BLaER1 (cell line): ENCODE data around the gene CIROP.

Experiments
- H3K27ac ChIP-seq: shearing (Covaris generic); formaldehyde crosslinking; 2 replicates; pipeline ENCODE4 v1.8.1; 2022
- H3K27me3 ChIP-seq: shearing (Covaris generic); formaldehyde crosslinking; 2 replicates; pipeline ENCODE4 v1.8.1; 2022
- H3K36me3 ChIP-seq: shearing (Covaris generic); formaldehyde crosslinking; 2 replicates; pipeline ENCODE4 v1.8.1; 2022
- H3K4me1 ChIP-seq: shearing (Covaris generic); formaldehyde crosslinking; 2 replicates; pipeline ENCODE4 v1.8.1; 2022
- H3K4me2 ChIP-seq: shearing (Covaris generic); formaldehyde crosslinking; 2 replicates; pipeline ENCODE4 v1.8.1; 2022
- H3K4me3 ChIP-seq: shearing (Covaris generic); formaldehyde crosslinking; 2 replicates; pipeline ENCODE4 v1.8.1; 2022
- H3K9ac ChIP-seq: shearing (Covaris generic); formaldehyde crosslinking; 2 replicates; pipeline ENCODE4 v1.8.1; 2022
- H3K9me3 ChIP-seq: shearing (Covaris generic); formaldehyde crosslinking; 2 replicates; pipeline ENCODE4 v1.8.1; 2022
- H4K20me1 ChIP-seq: shearing (Covaris generic); formaldehyde crosslinking; 2 replicates; pipeline ENCODE4 v1.8.1; 2022
- Cebpa-rat ChIP-seq: shearing (Covaris generic); IDR thresholded peaks from 2 replicates; pipeline ENCODE4 v1.8.1; 2022

Gene CIROP

GRCh38 chr14:23094666-23095195 is 10.1 kb downstream of the CIROP start, which contains the start of gene ACIN1:
Gene ACIN1 (minus strand): TSS chr14:23095136. CDS start chr14:23095112, 24 bp downstream.
- Histone ChIP-seq H3K27ac (peak within 1 kb of the TSS; percentile 94), H3K4me1 (peaks cover 36% of the 10 kb centered on the region), H3K9me3 (no peaks in the 10 kb centered on the region), H4K20me1 (peaks cover 76% of the 10 kb centered on the region), H3K4me3 (peak within 1 kb of the TSS; percentile 80), H3K36me3 (peaks cover 59% of the 10 kb centered on the region), H3K4me2 (peak within 1 kb of the TSS; percentile 93), H3K9ac (peak within 1 kb of the TSS; percentile 94), H3K27me3 (no peaks in the 10 kb centered on the region)
- TF ChIP-seq Cebpa-rat: no peak

DNA sequence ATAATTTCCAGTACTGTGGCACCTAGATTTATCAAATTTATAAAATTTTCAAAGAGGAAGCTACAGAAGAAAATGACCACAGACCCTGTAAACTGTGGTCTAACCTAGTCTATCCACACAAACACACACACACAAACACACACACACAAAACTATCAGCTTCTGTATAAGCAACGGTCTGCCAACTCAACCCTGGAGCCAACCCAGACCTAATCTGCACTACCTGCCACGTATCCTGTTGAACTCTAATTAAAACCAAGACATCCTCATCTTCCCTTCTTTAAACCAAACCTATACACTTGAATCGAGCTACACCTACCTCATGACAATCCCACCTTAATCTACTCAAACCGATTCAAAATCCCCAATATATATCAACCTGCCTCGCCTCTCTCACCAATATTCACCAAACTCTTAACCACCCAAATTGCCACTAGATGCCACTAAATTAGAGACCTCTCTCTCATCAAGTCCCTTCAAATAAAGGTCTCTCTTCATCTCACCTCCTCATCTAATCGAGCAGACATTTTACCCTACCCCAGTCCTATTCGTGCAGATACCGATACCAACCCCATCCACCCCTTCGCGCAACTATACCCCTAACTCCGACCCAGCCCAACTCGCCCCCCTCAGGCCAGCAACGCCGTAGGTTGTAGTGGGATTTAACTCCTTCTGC is 10.7 kb downstream of the CIROP start:
- Histone ChIP-seq H3K27me3 (no peaks in the 10 kb centered on the region), H3K9ac (peak overlapping the region; percentile 94), H3K4me2 (peak overlapping the region; percentile 93), H3K4me1 (peaks cover 36% of the 10 kb centered on the region), H3K4me3 (peak overlapping the region; percentile 80), H3K9me3 (no peaks in the 10 kb centered on the region), H4K20me1 (peaks cover 76% of the 10 kb centered on the region), H3K27ac (peak overlapping the region; percentile 94), H3K36me3 (peaks cover 60% of the 10 kb centered on the region)
- no peak for TF ChIP-seq Cebpa-rat

DNA sequence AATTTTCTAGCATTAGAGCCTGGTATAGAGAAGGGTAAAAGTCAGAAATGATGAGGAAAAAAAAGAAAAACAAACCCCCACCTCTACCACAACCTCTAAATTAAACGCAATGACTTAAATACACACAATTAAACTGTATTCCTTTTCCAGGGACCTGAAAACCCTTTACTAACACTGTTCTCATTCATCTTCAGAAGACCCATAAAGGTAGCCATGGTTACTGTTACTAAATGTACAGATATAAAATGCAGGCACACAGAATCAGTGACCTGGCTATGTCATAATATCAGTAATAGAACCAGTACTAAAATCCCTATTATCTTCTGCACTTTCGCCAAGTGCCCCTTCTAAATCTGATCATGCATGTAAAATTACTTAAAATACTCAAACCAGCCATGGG is 11.3 kb downstream of the CIROP start:
- TF ChIP-seq Cebpa-rat: no peak
- Histone ChIP-seq H3K36me3 (peaks cover 61% of the 10 kb centered on the region), H3K27ac (no peak overlapping the region)

GRCh38 chr14:23093104-23093503 is 11.7 kb downstream of the CIROP start:
- no peak overlapping the region for H3K27ac ChIP-seq
- H3K27me3 ChIP-seq: no peaks in the 10 kb centered on the region
- peaks cover 35% of the 10 kb centered on the region for H3K4me1 ChIP-seq
- H3K36me3 ChIP-seq: peaks cover 61% of the 10 kb centered on the region
- no peak overlapping the region for H3K4me3 ChIP-seq
- TF ChIP-seq Cebpa-rat: no peak
- H3K9me3 ChIP-seq: no peaks in the 10 kb centered on the region
- peaks cover 79% of the 10 kb centered on the region for H4K20me1 ChIP-seq
- H3K9ac ChIP-seq: no peak overlapping the region
- H3K4me2 ChIP-seq: peak overlapping the region; percentile 93

More for the DNA sequence above, 11.3 kb downstream of the CIROP start:
- Histone ChIP-seq H4K20me1 (peaks cover 79% of the 10 kb centered on the region), H3K27me3 (no peaks in the 10 kb centered on the region), H3K4me2 (peak overlapping the region; percentile 93), H3K4me1 (peaks cover 36% of the 10 kb centered on the region), H3K4me3 (peak overlapping the region; percentile 80), H3K9ac (peak overlapping the region; percentile 94), H3K9me3 (no peaks in the 10 kb centered on the region)

- H3K36me3 ChIP-seq: peaks cover 69% of the 10 kb centered on the region
- no peak overlapping the region for H3K4me2 ChIP-seq
- peaks cover 79% of the 10 kb centered on the region for H4K20me1 ChIP-seq
- no peak overlapping the region for H3K4me3 ChIP-seq
- no peak for TF ChIP-seq Cebpa-rat
- no peak overlapping the region for H3K9ac ChIP-seq
- H3K9me3 ChIP-seq: no peaks in the 10 kb centered on the region
- H3K4me1 ChIP-seq: peaks cover 19% of the 10 kb centered on the region
- H3K27me3 ChIP-seq: no peaks in the 10 kb centered on the region
- no peak overlapping the region for H3K27ac ChIP-seq
These were observed 13.2 kb downstream of the CIROP start for GRCh38 chr14:23091294-23092225.

DNA sequence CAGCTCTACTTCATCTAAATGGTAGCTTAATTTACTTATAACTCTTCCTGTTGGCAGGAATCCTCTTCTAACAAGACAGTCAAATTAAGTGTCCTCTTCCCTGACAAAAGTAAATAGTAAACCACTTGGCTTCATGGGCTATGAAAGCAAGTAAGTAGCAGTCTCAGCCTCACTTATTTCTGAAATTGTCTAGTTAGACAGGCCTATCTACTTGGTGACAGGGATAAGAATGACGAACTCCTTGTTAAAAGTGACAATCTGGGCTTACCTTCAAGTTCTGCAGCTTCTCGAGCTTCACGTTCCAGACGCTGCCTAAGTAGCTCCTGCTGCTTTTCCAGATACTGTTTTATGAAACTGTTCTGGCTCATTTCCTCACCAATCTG is 14.5 kb downstream of the CIROP start:
- TF ChIP-seq Cebpa-rat: no peak
- Histone ChIP-seq H3K36me3 (peaks cover 82% of the 10 kb centered on the region), H3K27ac (no peak overlapping the region), H3K4me3 (no peak overlapping the region), H3K9me3 (no peaks in the 10 kb centered on the region), H3K4me1 (peaks cover 13% of the 10 kb centered on the region), H4K20me1 (peaks cover 91% of the 10 kb centered on the region), H3K27me3 (no peaks in the 10 kb centered on the region), H3K9ac (no peak overlapping the region), H3K4me2 (no peak overlapping the region)

DNA sequence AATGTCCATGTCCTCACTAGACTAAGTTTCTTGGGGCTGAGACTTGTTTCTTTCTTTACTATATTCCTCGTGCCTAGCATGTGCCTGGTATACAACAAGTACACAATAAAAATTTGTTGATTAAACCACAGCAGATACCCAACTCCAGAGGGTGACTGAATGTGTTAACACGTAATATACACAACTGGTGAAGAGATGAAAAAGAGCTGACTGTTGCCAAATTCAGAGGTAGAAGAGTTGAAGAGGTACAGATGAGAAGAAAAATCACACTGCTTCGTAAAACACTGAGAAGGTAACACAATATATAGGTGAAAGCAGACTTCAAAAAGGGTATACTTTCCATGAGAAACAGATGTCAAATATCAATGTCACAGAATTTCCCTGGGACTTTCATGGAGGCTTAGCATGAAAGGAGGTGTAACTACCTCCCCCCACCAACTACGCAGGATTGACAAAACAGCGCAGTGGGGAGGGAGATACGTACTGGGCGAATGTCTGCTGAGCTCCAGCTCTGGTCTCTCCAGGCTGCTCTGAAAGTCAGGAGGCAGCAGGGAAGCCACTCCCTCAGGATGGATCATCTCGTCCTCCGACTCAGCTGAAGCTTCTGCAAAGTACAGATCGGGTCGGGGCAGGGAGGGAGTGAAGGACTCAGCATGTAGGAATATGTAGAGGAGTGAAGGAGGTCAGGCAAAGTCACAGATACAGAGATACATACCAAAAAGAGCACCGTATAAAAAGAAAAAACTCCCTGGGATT is 15.1 kb downstream of the CIROP start:
- TF ChIP-seq Cebpa-rat: no peak

GRCh38 chr14:23086565-23086964 is 18.2 kb downstream of the CIROP start:
- no peaks in the 10 kb centered on the region for H3K27me3 ChIP-seq
- H3K36me3 ChIP-seq: peaks cover 100% of the 10 kb centered on the region
- no peak overlapping the region for H3K4me3 ChIP-seq
- H3K9me3 ChIP-seq: no peaks in the 10 kb centered on the region
- TF ChIP-seq Cebpa-rat: no peak
- H4K20me1 ChIP-seq: peaks cover 66% of the 10 kb centered on the region
- H3K27ac ChIP-seq: no peak overlapping the region
- no peak overlapping the region for H3K4me2 ChIP-seq
- no peaks in the 10 kb centered on the region for H3K4me1 ChIP-seq
- no peak overlapping the region for H3K9ac ChIP-seq

More for the DNA sequence above, 15.1 kb downstream of the CIROP start:
- Histone ChIP-seq H3K4me1 (peaks cover 13% of the 10 kb centered on the region), H4K20me1 (peaks cover 97% of the 10 kb centered on the region), H3K4me3 (no peak overlapping the region), H3K36me3 (peaks cover 87% of the 10 kb centered on the region), H3K27me3 (no peaks in the 10 kb centered on the region), H3K9ac (no peak overlapping the region), H3K4me2 (no peak overlapping the region), H3K27ac (no peak overlapping the region), H3K9me3 (no peaks in the 10 kb centered on the region)

- Histone ChIP-seq H3K4me3 (no peak overlapping the region), H3K36me3 (peaks cover 100% of the 10 kb centered on the region), H3K4me2 (no peak overlapping the region), H3K27me3 (no peaks in the 10 kb centered on the region), H3K27ac (no peak overlapping the region), H3K9ac (0 out of 2 replicates have a peak overlapping the region, but pooled peaks have one; percentile 24), H3K4me1 (no peaks in the 10 kb centered on the region), H4K20me1 (peaks cover 55% of the 10 kb centered on the region), H3K9me3 (no peaks in the 10 kb centered on the region)
- no peak for TF ChIP-seq Cebpa-rat
These were observed 19.3 kb downstream of the CIROP start for GRCh38 chr14:23085458-23085857.
